Transverse colon (tissue), 4 donors: ENCODE measurements around the gene QSOX2.

ENCODE experiments used
- CTCF ChIP-seq, 5 experiments: fragments of 200-600 bp in 3 of 5; fragments of 450-650 bp in 2 of 5; sonication (generic) in 3 of 5; IDR thresholded peaks; 1 replicate in 2 of 5; 2 replicates in 3 of 5; pipeline ENCODE4 v1.5.1; 2016 to 2017; ENCODE audit warnings: antibody characterized with exemption in 5 of 5, inconsistent platforms in 3 of 5, mild to moderate bottlenecking in 2 of 5, moderate library complexity in 1 of 5
- EP300 ChIP-seq: sonication (generic); formaldehyde crosslinking; IDR thresholded peaks from one replicate; pipeline ENCODE4 v1.6.1; 2017; ENCODE audit warnings: antibody characterized with exemption, low read depth
- POLR2A ChIP-seq: fragments of 450-650 bp; IDR thresholded peaks from one replicate; pipeline ENCODE4 v1.6.1; 2016; ENCODE audit warnings: antibody characterized with exemption, mild to moderate bottlenecking, moderate library complexity
- POLR2AphosphoS5 ChIP-seq, 3 donors: sonication (generic); formaldehyde crosslinking; IDR thresholded peaks; one replicate each; pipeline ENCODE4 v1.6.1; 2016; ENCODE audit warnings: antibody characterized with exemption in 3 of 3

GRCh38 chr9:136182850-136183422 lies 62.7 kb downstream of the QSOX2 start:
- TF ChIP-seq CTCF (IDR thresholded peaks at IDR 0.05) (no peak), POLR2AphosphoS5 (IDR thresholded peaks at IDR 0.05) (no peak), POLR2A (no peak), EP300 (no peak)
